Testis (tissue), 3 donors: ENCODE data around the gene TMEM184B. TPM values are rescaled to one million over a fixed set of nuclear protein-coding genes. Genes with fewer than 3 reads are reported as not detected.

Source experiments
- DNase-seq: peaks from one replicate; pipeline ENCODE4 v3.0.0-alpha.2; 2019
- H3K27ac ChIP-seq, 2 donors: fragments of 200-600 bp; sonication (generic); one replicate each; pipeline ENCODE4 v1.5.1; 2019
- H3K27me3 ChIP-seq: fragments of 200-600 bp; sonication (generic); one replicate; pipeline ENCODE4 v1.5.1; 2019
- H3K36me3 ChIP-seq: fragments of 200-600 bp; sonication (generic); one replicate; pipeline ENCODE4 v1.5.1; 2017; ENCODE audit warnings: low read depth; ENCODE audit errors: missing control alignments
- H3K4me1 ChIP-seq: fragments of 200-600 bp; sonication (generic); one replicate; pipeline ENCODE4 v1.5.1; 2019
- H3K4me3 ChIP-seq, 2 donors: fragments of 200-600 bp; sonication (generic); one replicate each; pipeline ENCODE4 v1.5.1; 2017 to 2019
- H3K9me3 ChIP-seq: fragments of 200-600 bp; sonication (generic); one replicate; pipeline ENCODE4 v1.5.1; 2017
- POLR2A ChIP-seq: fragments of 450-650 bp; IDR thresholded peaks from one replicate; pipeline ENCODE4 v1.6.1; 2017; ENCODE audit warnings: antibody characterized with exemption, mild to moderate bottlenecking, moderate library complexity
- WGBS, 2 donors: methylation state at CpG; one replicate each; pipeline ENCODE4 v1.1.5; 2018; 5-methylcytosine and 5-hydroxymethylcytosine counted together
- intact Hi-C: fragments of 100-400 bp; cut with DNase I; formaldehyde crosslinking; loops from one replicate; pipeline ENCODE4 v1.15.1; 2023; ENCODE audit warnings: low total_unique reads
- polyA plus RNA-seq: library from polyadenylated mRNA; stranded (reverse); fragments of 350-450 nt; fragmentation: Illumina TruSeq; extraction: RNeasy Lipid Tissue Mini Kit (QIAGEN cat#74804); gene quantifications from one replicate; pipeline ENCODE4 v1.2.3, GENCODE V29; 2014; ENCODE audit warnings: low read depth, low replicate concordance; ENCODE audit not compliant: insufficient read depth
- total RNA-seq, 2 donors: library from RNA; depleted of rRNA; stranded (reverse); fragments of >200 nt; gene quantifications; one replicate each; pipeline ENCODE4 v1.2.3, GENCODE V29; 2016
- TF ChIP-seq, protein P1 (sequence below), 3 experiments: fragments of 450-650 bp in 2 of 3; fragments of 200-600 bp in 1 of 3; sonication (generic) in 1 of 3; IDR thresholded peaks; one replicate each; pipeline ENCODE4 v1.5.1; 2016 to 2019; ENCODE audit warnings: antibody characterized with exemption in 3 of 3, mild to moderate bottlenecking in 2 of 3, moderate library complexity in 1 of 3

The TMEM184B gene
- total and polyA plus RNA-seq, 3 donors from 2014 or later = 25.2 to 66.5 (median 35.4) TPM

DNA sequence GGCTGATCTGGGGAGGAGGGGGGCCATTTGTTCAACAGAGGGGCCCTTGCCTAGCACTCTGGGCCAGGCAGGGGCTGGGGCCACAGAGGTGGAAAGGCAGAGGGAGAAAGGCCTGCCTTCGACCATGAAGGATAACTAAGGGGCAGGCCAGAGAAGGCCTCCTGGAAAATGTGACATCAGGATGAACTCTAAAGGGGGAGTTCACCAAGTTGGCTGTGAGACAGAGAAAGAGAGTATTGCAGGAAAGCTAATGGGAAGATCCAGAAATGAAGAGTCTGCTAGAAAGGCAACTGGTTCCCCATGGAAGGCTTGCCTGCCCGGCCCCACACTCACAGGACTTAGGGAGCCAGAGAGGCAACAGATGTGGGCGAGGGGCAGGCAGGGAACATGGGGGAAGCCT is 28.1 kb upstream of the TMEM184B start:
- no peaks in the 10 kb centered on the region for H3K36me3 ChIP-seq
- 64 to 81% methylated on average over 3 of the region's 3 CpGs for WGBS, 2 donors
- no peak overlapping the region for H3K27ac ChIP-seq
- H3K4me1 ChIP-seq = peaks cover 15% of the 10 kb centered on the region
- no peak for TF ChIP-seq POLR2A
- TF ChIP-seq, protein P1, sequence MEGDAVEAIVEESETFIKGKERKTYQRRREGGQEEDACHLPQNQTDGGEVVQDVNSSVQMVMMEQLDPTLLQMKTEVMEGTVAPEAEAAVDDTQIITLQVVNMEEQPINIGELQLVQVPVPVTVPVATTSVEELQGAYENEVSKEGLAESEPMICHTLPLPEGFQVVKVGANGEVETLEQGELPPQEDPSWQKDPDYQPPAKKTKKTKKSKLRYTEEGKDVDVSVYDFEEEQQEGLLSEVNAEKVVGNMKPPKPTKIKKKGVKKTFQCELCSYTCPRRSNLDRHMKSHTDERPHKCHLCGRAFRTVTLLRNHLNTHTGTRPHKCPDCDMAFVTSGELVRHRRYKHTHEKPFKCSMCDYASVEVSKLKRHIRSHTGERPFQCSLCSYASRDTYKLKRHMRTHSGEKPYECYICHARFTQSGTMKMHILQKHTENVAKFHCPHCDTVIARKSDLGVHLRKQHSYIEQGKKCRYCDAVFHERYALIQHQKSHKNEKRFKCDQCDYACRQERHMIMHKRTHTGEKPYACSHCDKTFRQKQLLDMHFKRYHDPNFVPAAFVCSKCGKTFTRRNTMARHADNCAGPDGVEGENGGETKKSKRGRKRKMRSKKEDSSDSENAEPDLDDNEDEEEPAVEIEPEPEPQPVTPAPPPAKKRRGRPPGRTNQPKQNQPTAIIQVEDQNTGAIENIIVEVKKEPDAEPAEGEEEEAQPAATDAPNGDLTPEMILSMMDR (IDR thresholded peaks at IDR 0.05) = no peak
- no peaks in the 10 kb centered on the region for H3K9me3 ChIP-seq
- H3K27me3 ChIP-seq = no peaks in the 10 kb centered on the region
- intact Hi-C loops = no loop called here
- no peak overlapping the region for H3K4me3 ChIP-seq
- DNase-seq = no peak

DNA sequence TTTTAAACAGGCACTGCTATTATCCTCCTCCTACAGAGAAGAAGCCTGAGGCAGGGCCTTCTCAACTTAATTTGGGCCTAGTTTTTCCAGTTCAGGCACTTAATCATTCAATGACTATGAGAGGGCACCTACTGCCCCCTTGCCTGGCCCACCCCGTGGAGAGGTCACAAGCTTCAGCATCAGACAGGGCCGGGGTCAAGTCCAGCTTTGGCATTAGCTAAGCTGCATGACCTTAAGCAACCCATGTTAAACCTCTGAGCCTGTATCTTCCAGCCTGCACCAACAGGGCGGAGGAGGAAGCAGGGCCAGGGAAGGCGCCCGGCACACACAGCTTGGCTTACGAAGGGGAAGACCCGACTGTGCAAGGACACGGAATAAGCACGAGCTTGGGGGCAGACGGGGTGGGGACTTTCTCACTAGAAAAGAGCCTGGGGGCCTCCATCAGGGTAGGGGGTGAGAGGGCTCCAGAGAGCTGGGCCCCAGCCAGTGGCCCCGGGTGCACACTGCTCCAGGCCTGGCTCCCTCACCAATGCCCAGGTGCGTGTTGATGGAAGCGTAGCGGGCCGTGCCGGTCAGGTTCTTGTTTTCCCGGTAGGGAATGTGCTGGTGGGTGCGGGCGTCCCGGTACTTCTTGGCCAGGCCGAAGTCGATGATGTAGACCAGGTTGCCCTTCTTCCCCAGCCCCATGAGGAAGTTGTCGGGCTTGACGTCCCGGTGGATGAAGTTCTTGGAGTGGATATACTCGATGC is 27.6 kb upstream of the TMEM184B start:
- intact Hi-C loops = no loop called here
- Histone ChIP-seq H3K4me3 (no peak overlapping the region), H3K9me3 (no peaks in the 10 kb centered on the region), H3K4me1 (peaks cover 9% of the 10 kb centered on the region), H3K27ac (no peak overlapping the region), H3K27me3 (no peaks in the 10 kb centered on the region), H3K36me3 (no peaks in the 10 kb centered on the region)
- TF ChIP-seq, protein P1 (IDR thresholded peaks at IDR 0.05) = no peak
- no peak for TF ChIP-seq POLR2A
- 85 to 89% methylated on average over 7 to 26 of the region's 26 CpGs for WGBS, 2 donors
- DNase-seq = no peak

DNA sequence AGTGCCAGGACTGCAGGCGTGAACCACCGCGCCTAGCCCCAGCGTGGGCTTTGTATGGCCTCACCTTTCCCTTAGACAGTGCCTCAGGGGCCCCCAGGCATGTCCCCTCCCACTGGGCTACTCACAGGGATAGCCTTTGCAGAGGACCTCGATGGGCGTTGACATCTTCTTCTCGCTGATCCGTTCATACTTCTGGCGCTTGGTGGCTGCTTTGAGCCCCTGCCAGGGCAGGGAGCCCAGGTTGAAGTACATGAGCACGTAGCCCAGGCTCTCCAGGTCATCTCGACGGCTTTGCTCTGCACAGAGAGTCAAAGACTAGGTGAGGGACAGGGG is 26.9 kb upstream of the TMEM184B start:
- H3K4me1 ChIP-seq = peaks cover 9% of the 10 kb centered on the region
- no peaks in the 10 kb centered on the region for H3K36me3 ChIP-seq
- H3K27ac ChIP-seq = no peak overlapping the region
- no peaks in the 10 kb centered on the region for H3K27me3 ChIP-seq
- 80 to 81% methylated on average over 9 to 12 of the region's 12 CpGs for WGBS, 2 donors
- TF ChIP-seq, protein P1 (IDR thresholded peaks at IDR 0.05) = no peak
- no peak for TF ChIP-seq POLR2A
- H3K9me3 ChIP-seq = no peaks in the 10 kb centered on the region
- no peak overlapping the region for H3K4me3 ChIP-seq
- intact Hi-C loops = no loop called here
- DNase-seq = no peak

DNA sequence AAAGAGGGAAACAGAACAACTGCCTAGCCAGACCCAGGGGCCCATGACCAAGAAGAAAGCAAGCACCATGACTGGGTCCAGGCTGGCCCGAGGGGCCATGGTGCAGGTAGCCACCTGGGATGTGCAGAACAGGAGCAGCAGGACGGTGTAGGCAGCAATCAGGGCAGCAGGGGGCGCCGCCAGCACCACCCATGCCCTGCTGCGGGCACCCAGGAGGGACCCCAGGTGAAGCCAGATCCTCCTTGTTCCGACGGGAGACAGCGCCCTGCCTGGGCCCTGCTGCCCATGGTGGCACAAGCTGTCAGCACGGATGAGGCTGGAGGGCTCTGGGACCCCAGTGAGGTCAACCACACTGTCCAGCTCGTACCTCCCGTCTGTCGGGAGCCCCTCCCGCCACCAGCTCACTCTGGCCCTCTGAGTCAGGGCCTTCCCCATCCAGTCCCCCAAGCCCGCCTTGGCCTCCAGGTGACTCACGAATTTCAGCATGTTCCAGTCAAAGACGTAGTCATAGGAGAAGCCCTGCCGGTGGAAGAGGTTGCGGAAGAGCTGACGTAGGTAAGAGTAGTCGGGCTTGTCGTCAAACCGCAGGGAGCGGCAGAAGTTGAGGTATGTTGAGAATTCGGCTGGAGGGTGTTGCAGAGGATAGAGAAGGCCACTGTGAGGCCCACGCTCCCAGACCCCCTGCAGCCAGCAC is 25.6 kb upstream of the TMEM184B start:
- H3K36me3 ChIP-seq = no peaks in the 10 kb centered on the region
- no peak for TF ChIP-seq POLR2A
- TF ChIP-seq, protein P1 (IDR thresholded peaks at IDR 0.05) = peak in 1 of 3 experiments; percentile 12
- H3K4me3 ChIP-seq = no peak overlapping the region
- H3K4me1 ChIP-seq = peaks cover under 1% of the 10 kb centered on the region
- intact Hi-C loops = no loop called here
- no peaks in the 10 kb centered on the region for H3K27me3 ChIP-seq
- 84 to 88% methylated on average over 10 to 25 of the region's 25 CpGs for WGBS, 2 donors
- DNase-seq = peak; percentile 37
- H3K9me3 ChIP-seq = no peaks in the 10 kb centered on the region
- H3K27ac ChIP-seq = no peak overlapping the region
